HepG2 (cell line): ENCODE measurements around the gene RSKR. TPM values are rescaled to one million over a fixed set of nuclear protein-coding genes. Genes with fewer than 3 reads are reported as not detected.

Experiments
- ATAC-seq: fragments of 200-7000 bp; cut with Tn5 transposase; 3 replicates; pipeline ENCODE4 v1.9.1; 2020; ENCODE audit warnings: mild to moderate bottlenecking, moderate library complexity
- BruUV-seq: library from RNA; stranded (reverse); fragments of 400-500 nt; replicated peaks from 2 replicates; lab custom pipeline; 2021; lab: Mats Ljungman, UMichigan
- CTCF ChIA-PET: fragments of 300-600 bp; formaldehyde crosslinking; extraction: SDS; loops from one replicate; lab custom pipeline; 2021; ENCODE audit warnings: low total read pairs, inconsistent platforms, low intra/inter-chr PET ratio; lab: Yijun Ruan, JAX
- POLR2A ChIA-PET: fragments of 350-600 bp; sonication (Branson Sonifier 250); formaldehyde crosslinking; loops from one replicate; lab custom pipeline; 2020; ENCODE audit warnings: antibody characterized with exemption, inconsistent platforms; lab: Yijun Ruan, JAX
- DNase-seq: peaks from one replicate; pipeline ENCODE4 v3.0.0-alpha.2; 2015; ENCODE audit warnings: low spot score
- FAIRE-seq: peaks from 3 replicates; lab custom pipeline; 2011; peaks lifted over from hg19 to GRCh38; lab: Jason Lieb, UNC
- H2AFZ ChIP-seq: one replicate; pipeline ENCODE4 v1.6.1; 2011; ENCODE audit warnings: low read length, inconsistent platforms
- H3K27ac ChIP-seq: fragments of 300-600 bp; 3 replicates; pipeline ENCODE4 v1.8.0; 2011; ENCODE audit warnings: mixed run types, mild to moderate bottlenecking, mixed read lengths, low read length, inconsistent platforms; ENCODE audit not compliant: insufficient read depth; ENCODE audit errors: extremely low read length
- H3K27me3 ChIP-seq, 2 experiments: fragments of 200-600 bp in 1 of 2; 2 replicates in 1 of 2; 3 replicates in 1 of 2; pipeline versions ENCODE4 v1.6.0 to v1.8.0; 2011; ENCODE audit warnings: low read length in 2 of 2, mild to moderate bottlenecking in 2 of 2, moderate library complexity in 2 of 2, inconsistent platforms in 1 of 2; ENCODE audit not compliant: insufficient read depth in 2 of 2, control insufficient read depth in 1 of 2
- H3K36me3 ChIP-seq, 2 experiments: fragments of 200-600 bp in 1 of 2; replicated peaks in 1 of 2; 2 replicates in 1 of 2; 3 replicates in 1 of 2; pipeline versions ENCODE4 v1.5.1 to v1.8.0; 2011; ENCODE audit warnings: low read length in 2 of 2, inconsistent platforms in 1 of 2; ENCODE audit not compliant: insufficient read depth in 2 of 2, control insufficient read depth in 1 of 2
- H3K4me1 ChIP-seq: 2 replicates; pipeline ENCODE4 v1.5.1; 2012; ENCODE audit warnings: low read length, inconsistent platforms; ENCODE audit not compliant: insufficient read depth
- H3K4me2 ChIP-seq: 2 replicates; pipeline ENCODE4 v1.6.0; 2011; ENCODE audit warnings: low read depth, low read length, inconsistent platforms
- H3K4me3 ChIP-seq, 3 experiments: fragments of 200-600 bp in 1 of 3; sonication (generic), shearing (Covaris generic) in 1 of 3; replicated peaks in 1 of 3; 2 replicates each; pipeline ENCODE4 v1.5.1; 2011 to 2016; ENCODE audit warnings: low read length in 3 of 3, inconsistent platforms in 2 of 3, low read depth in 2 of 3, mild to moderate bottlenecking in 2 of 3, control low read depth in 1 of 3, mixed read lengths in 1 of 3; ENCODE audit not compliant: insufficient read depth in 1 of 3
- H3K79me2 ChIP-seq: one replicate; pipeline ENCODE4 v1.6.1; 2011; ENCODE audit warnings: low read length, inconsistent platforms; ENCODE audit not compliant: insufficient read depth
- H3K9ac ChIP-seq: 2 replicates; pipeline ENCODE4 v1.6.0; 2011; ENCODE audit warnings: mild to moderate bottlenecking, low read depth, low read length, inconsistent platforms; ENCODE audit not compliant: insufficient read depth
- H3K9me3 ChIP-seq: 2 replicates; pipeline ENCODE4 v1.5.1; 2012; ENCODE audit warnings: mild to moderate bottlenecking, low read length
- H4K20me1 ChIP-seq: 2 replicates; pipeline ENCODE4 v1.6.0; 2011; ENCODE audit warnings: inconsistent platforms, mild to moderate bottlenecking, low read length, moderate library complexity; ENCODE audit not compliant: insufficient read depth
- EP300 ChIP-seq, 3 experiments: sonication (generic) in 1 of 3; formaldehyde crosslinking in 1 of 3; IDR thresholded peaks; 2 replicates each; pipeline versions ENCODE4 v1.5.1 to v1.6.1; 2011 to 2020; ENCODE audit warnings: low read depth in 2 of 3, low read length in 2 of 3, borderline replicate concordance in 1 of 3, improper control_type of control experiment in 1 of 3, mild to moderate bottlenecking in 1 of 3, missing genetic modification reagents in 1 of 3, moderate library complexity in 1 of 3
- FOSL2 ChIP-seq: sonication (generic); formaldehyde crosslinking; IDR thresholded peaks from 2 replicates; pipeline ENCODE4 v1.4.0; 2020; ENCODE audit warnings: missing genetic modification reagents
- LCORL ChIP-seq, 2 experiments: fragments of 450-650 bp in 1 of 2; sonication (generic) in 1 of 2; formaldehyde crosslinking in 1 of 2; IDR thresholded peaks; 2 replicates each; pipeline versions ENCODE4 v1.5.0 to v1.6.1; 2017 to 2020; ENCODE audit warnings: antibody characterized with exemption in 1 of 2, missing genetic modification reagents in 1 of 2
- MXI1 ChIP-seq: IDR thresholded peaks from 3 replicates; pipeline ENCODE4 v1.6.1; 2012; ENCODE audit warnings: low read depth, low read length, inconsistent platforms, borderline replicate concordance
- SAP130 ChIP-seq: IDR thresholded peaks from 2 replicates; pipeline ENCODE4 v1.6.1; 2016; ENCODE audit warnings: low read depth
- TBX3 ChIP-seq: fragments of 450-650 bp; IDR thresholded peaks from 2 replicates; pipeline ENCODE4 v1.6.1; 2017; ENCODE audit warnings: antibody characterized with exemption, mild to moderate bottlenecking, inconsistent platforms, borderline replicate concordance
- ZNF354B ChIP-seq: sonication (generic); formaldehyde crosslinking; IDR thresholded peaks from 2 replicates; pipeline ENCODE4 v1.8.0; 2022; ENCODE audit warnings: mild to moderate bottlenecking, missing genetic modification reagents
- in situ Hi-C: cut with HindIII; loops from 2 replicates; pipeline ENCODE4 v1.10.0; 2017; ENCODE audit warnings: low pct_unique_long_range_greater_than_20kb; ENCODE audit not compliant: extremely low pct_ligation_motif_present
- intact Hi-C: fragments of 100-400 bp; cut with micrococcal nuclease; formaldehyde crosslinking; loops from one replicate; pipeline ENCODE4 v1.10.0; 2022; ENCODE audit not compliant: unreplicated experiment
- polyA plus RNA-seq, 8 experiments: library from polyadenylated mRNA; depleted of rRNA in 3 of 8; stranded (reverse) in 7 of 8; unstranded in 1 of 8; fragments of >200 nt; fragmentation: Illumina TruSeq in 4 of 8; extraction: Trizol in 4 of 8; gene quantifications; 2 replicates each; pipeline versions ENCODE4 v1.2.1 to v1.2.3, GENCODE V29; 2011 to 2016; ENCODE audit warnings: low read depth in 4 of 8, missing spikeins in 1 of 8, mixed read lengths in 1 of 8; ENCODE audit not compliant: insufficient read depth in 1 of 8
- total RNA-seq, 5 experiments: library from RNA; depleted of rRNA; stranded (reverse); fragments of >200 nt; fragmentation: Illumina TruSeq; extraction: Trizol; gene quantifications; 2 replicates each; pipeline ENCODE4 v1.2.3, GENCODE V29; 2016; ENCODE audit warnings: low read depth in 1 of 5

The RSKR gene
- total and polyA plus RNA-seq, 2 of the 13 experiments (the other 11 are each of a cell fraction or from before 2014, with no cell fraction given) = 5.0 to 10.4 TPM

DNA sequence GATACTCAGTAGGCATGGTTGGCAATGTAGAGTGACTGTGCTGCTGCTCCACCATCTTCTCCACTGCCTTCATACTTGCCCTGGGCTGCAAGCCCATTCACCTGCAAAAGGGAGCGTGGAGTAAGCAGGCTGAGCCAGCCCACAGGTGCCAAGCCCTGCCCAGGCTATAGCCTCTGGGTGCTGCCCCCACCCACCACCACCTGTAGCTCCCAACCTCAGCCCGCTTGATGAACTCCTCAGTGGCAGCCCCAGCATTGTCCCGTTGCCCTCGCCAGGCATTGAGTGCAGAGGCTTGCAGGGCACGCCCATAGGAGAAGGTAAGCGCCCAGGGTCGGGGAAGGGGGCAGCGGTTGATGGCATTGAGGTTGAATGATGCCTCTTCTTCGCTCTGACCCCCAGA lies 40.5 kb downstream of the RSKR start (continued):
- TF ChIP-seq LCORL (IDR thresholded peaks at IDR 0.05) (no peak), LCORL (CRISPR knock-in tag; IDR thresholded peaks at IDR 0.05) (no peak)

DNA sequence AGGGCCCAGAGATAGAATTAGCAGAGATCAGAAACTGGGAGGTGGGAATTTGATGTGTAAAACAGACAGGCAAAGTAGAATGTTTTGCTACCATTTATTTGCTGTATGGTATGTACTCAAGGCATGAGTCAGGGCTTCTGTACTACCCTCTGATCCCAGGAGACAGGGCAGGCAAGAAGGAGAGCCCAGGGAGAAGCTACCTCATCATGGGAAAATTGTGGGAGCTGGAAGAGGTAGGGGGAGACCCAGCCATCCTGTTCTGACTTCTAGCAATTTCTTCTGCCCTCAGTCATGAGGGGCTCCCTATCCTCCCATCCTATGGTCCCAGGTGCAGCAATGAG lies 41.0 kb downstream of the RSKR start:
- Histone ChIP-seq H4K20me1 (no peaks in the 10 kb centered on the region), H3K36me3 (peaks cover 0 to 6% of the 10 kb centered on the region in 2 experiments; a peak in 3 of 5 replicates), H3K27ac (no peak overlapping the region), H3K79me2 (peaks cover 17% of the 10 kb centered on the region), H2AFZ (no peak overlapping the region), H3K4me2 (no peak overlapping the region), H3K27me3 (no peaks in the 10 kb centered on the region), H3K9ac (no peak overlapping the region), H3K4me3 (no peak overlapping the region), H3K9me3 (no peaks in the 10 kb centered on the region), H3K4me1 (peaks cover 64% of the 10 kb centered on the region)
- ATAC-seq (no peak), FAIRE-seq (no peak), DNase-seq (peak; percentile 28)
- intact Hi-C loops (no loop called here), in situ Hi-C loops (loop anchor here (5.0 kb wide), 1 partner anchor 49 kb away; no protein-coding TSS in a partner anchor)
- peak; percentile 45; the same call in 1 of the 2 replicates for TF ChIP-seq FOSL2 (CRISPR knock-in tag)
- peak; percentile 15; the same call in 1 of the 3 replicates for TF ChIP-seq MXI1
- TF ChIP-seq EP300 (IDR thresholded peaks at IDR 0.05; ENCODE audit: low read depth in 2 of 2, low read length in 2 of 2) = peak in 1 of 2 experiments; percentile 5; a peak in 1 of 4 replicates
- no peak for TF ChIP-seq EP300 (CRISPR knock-in tag; IDR thresholded peaks at IDR 0.05; ENCODE audit: borderline replicate concordance)
- TF ChIP-seq ZNF354B (CRISPR knock-in tag) = no peak
- TF ChIP-seq TBX3 = peak; percentile 46; the same call in 1 of the 2 replicates
- TF ChIP-seq SAP130 = 0 out of 2 replicates have a peak, but pooled peaks have one; percentile 3
- ChIA-PET POLR2A (interaction anchor here (0.8 kb wide), 1 partner anchor 26 kb away, joined by 3 read pairs; no protein-coding TSS in a partner anchor), CTCF (no interaction called here)
- BruUV-seq = no TSS peak
